Measurements from ENCODE around the gene DCLK2. TPM values are rescaled to one million over a fixed set of nuclear protein-coding genes. Genes with fewer than 3 reads are reported as not detected.

DCLK2 gene
- polyA plus RNA-seq, 1 donor from 2014 or later = 134 TPM

- H3K4me3 ChIP-seq (ENCODE audit: low read length) = no peak overlapping the region
- no peaks in the 10 kb centered on the region for H3F3A ChIP-seq (ENCODE audit: insufficient read depth, low read length, poor library complexity, severe bottlenecking)
- no peaks in the 10 kb centered on the region for H3K9me2 ChIP-seq (ENCODE audit: insufficient read depth, low read length)
- H3K9me3 ChIP-seq (ENCODE audit: low read length) = no peaks in the 10 kb centered on the region
- TF ChIP-seq POLR2AphosphoS5 (IDR thresholded peaks at IDR 0.05) (no peak), REST (IDR thresholded peaks at IDR 0.05; ENCODE audit: borderline replicate concordance) (no peak)
- H3K79me2 ChIP-seq (replicated peaks; ENCODE audit: insufficient read depth, low read length) = no peaks in the 10 kb centered on the region
- no peaks in the 10 kb centered on the region for H4K20me1 ChIP-seq (ENCODE audit: insufficient read depth)
- no peaks in the 10 kb centered on the region for H3K27me3 ChIP-seq (ENCODE audit: insufficient read depth, low read depth, low read length)
- no peak overlapping the region for H2AFZ ChIP-seq (ENCODE audit: low read depth, low read length)
- no peak overlapping the region for H3K4me2 ChIP-seq (ENCODE audit: low read length)
- H3K9ac ChIP-seq (ENCODE audit: low read length) = no peak overlapping the region
- no peak overlapping the region for H3K27ac ChIP-seq (ENCODE audit: low read length)
- H3K36me3 ChIP-seq (ENCODE audit: insufficient read depth, low read length) = peaks cover 4% of the 10 kb centered on the region
These were observed 190.2 kb downstream of the DCLK2 start for GRCh38 chr4:150268444-150268843.

DNA sequence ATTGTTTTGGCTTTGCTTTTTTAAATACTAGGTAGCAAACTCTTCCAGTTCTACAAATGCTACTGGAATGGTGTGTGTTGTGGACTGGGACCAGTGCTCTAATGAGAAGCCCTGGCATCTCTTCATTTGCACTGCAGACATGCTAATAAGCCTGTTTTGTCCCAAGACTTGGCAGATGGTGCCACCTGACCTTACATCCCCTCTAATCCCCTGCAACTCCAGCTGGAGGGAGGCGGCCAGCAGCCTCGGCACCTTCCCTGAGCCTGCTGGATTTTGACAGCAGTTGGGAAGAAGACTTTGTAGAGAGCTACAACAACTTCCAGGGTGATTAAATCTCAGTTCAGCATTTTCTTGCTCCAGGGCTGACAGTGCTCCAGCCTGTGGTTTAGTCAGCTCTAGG lies 200.0 kb downstream of the DCLK2 start:
- H4K20me1 ChIP-seq (ENCODE audit: insufficient read depth) = no peaks in the 10 kb centered on the region
- H3K27ac ChIP-seq (ENCODE audit: low read length) = no peak overlapping the region
- TF ChIP-seq MXI1 (conservative IDR thresholded peaks at IDR 0.05; ENCODE audit: poor library complexity, severe bottlenecking) (no peak), EZH2 (IDR thresholded peaks at IDR 0.05; ENCODE audit: borderline replicate concordance, insufficient read depth, low read length, poor library complexity, severe bottlenecking) (no peak), POLR2AphosphoS5 (IDR thresholded peaks at IDR 0.05) (no peak), REST (IDR thresholded peaks at IDR 0.05; ENCODE audit: borderline replicate concordance) (no peak), TAF1 (IDR thresholded peaks at IDR 0.05; ENCODE audit: low read depth) (no peak), EP300 (conservative IDR thresholded peaks at IDR 0.05; ENCODE audit: poor library complexity, severe bottlenecking) (no peak), SMC3 (conservative IDR thresholded peaks at IDR 0.05; ENCODE audit: poor library complexity) (no peak), RAD21 (conservative IDR thresholded peaks at IDR 0.05) (no peak)
- TF ChIP-seq, protein P1, sequence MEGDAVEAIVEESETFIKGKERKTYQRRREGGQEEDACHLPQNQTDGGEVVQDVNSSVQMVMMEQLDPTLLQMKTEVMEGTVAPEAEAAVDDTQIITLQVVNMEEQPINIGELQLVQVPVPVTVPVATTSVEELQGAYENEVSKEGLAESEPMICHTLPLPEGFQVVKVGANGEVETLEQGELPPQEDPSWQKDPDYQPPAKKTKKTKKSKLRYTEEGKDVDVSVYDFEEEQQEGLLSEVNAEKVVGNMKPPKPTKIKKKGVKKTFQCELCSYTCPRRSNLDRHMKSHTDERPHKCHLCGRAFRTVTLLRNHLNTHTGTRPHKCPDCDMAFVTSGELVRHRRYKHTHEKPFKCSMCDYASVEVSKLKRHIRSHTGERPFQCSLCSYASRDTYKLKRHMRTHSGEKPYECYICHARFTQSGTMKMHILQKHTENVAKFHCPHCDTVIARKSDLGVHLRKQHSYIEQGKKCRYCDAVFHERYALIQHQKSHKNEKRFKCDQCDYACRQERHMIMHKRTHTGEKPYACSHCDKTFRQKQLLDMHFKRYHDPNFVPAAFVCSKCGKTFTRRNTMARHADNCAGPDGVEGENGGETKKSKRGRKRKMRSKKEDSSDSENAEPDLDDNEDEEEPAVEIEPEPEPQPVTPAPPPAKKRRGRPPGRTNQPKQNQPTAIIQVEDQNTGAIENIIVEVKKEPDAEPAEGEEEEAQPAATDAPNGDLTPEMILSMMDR (IDR thresholded peaks at IDR 0.05; ENCODE audit: poor library complexity, severe bottlenecking) = no peak
- no peak overlapping the region for H3K9ac ChIP-seq (ENCODE audit: low read length)
- no peak overlapping the region for H3K4me3 ChIP-seq (ENCODE audit: low read length)
- H3K36me3 ChIP-seq (ENCODE audit: insufficient read depth, low read length) = no peaks in the 10 kb centered on the region
- no peaks in the 10 kb centered on the region for H3K79me2 ChIP-seq (replicated peaks; ENCODE audit: insufficient read depth, low read length)
- no peaks in the 10 kb centered on the region for H3K9me3 ChIP-seq (ENCODE audit: low read length)
- H3K27me3 ChIP-seq (ENCODE audit: insufficient read depth, low read depth, low read length) = no peaks in the 10 kb centered on the region
- H3K9me2 ChIP-seq (ENCODE audit: insufficient read depth, low read length) = no peaks in the 10 kb centered on the region
- no peaks in the 10 kb centered on the region for H3F3A ChIP-seq (ENCODE audit: insufficient read depth, low read length, poor library complexity, severe bottlenecking)
- H2AFZ ChIP-seq (ENCODE audit: low read depth, low read length) = no peak overlapping the region
- no peak overlapping the region for H3K4me2 ChIP-seq (ENCODE audit: low read length)
